ENCODE data around the gene FRAT2.

DNA sequence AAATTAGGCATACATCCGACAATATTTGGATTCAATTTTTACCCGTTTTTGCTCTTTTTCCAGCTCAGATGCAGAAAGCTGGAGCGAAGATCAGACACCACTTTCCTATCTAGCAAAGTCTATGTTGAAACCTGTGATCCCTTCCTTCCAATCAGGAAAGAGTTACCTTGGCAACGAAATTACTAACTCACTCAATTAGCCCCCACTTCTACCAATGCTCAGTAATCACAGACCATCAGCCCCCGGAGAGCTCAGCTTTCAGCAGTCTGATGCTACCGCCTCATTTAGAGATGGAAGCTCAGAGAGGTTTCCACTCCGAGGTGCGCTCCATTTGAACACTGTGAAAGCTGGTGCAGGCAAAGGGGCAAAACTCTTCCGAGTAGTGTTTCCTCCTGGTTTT, 8.8 kb downstream of the FRAT2 start:
- TF ChIP-seq, protein P1, sequence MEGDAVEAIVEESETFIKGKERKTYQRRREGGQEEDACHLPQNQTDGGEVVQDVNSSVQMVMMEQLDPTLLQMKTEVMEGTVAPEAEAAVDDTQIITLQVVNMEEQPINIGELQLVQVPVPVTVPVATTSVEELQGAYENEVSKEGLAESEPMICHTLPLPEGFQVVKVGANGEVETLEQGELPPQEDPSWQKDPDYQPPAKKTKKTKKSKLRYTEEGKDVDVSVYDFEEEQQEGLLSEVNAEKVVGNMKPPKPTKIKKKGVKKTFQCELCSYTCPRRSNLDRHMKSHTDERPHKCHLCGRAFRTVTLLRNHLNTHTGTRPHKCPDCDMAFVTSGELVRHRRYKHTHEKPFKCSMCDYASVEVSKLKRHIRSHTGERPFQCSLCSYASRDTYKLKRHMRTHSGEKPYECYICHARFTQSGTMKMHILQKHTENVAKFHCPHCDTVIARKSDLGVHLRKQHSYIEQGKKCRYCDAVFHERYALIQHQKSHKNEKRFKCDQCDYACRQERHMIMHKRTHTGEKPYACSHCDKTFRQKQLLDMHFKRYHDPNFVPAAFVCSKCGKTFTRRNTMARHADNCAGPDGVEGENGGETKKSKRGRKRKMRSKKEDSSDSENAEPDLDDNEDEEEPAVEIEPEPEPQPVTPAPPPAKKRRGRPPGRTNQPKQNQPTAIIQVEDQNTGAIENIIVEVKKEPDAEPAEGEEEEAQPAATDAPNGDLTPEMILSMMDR (IDR thresholded peaks at IDR 0.05), result no peak
- TF ChIP-seq POLR2A (IDR thresholded peaks at IDR 0.05) (no peak), EP300 (IDR thresholded peaks at IDR 0.05) (no peak)

All from tibial nerve (tissue), 4 donors.